Measurements from ENCODE around the gene SLC37A2. TPM values are rescaled to one million over a fixed set of nuclear protein-coding genes. Genes with fewer than 3 reads are reported as not detected.

The SLC37A2 gene
- total RNA-seq, 1 donor from 2014 or later, result 0.54 TPM

- H3K36me3 Mint-ChIP-seq, result no peaks in the 10 kb centered on the region
- no peaks in the 10 kb centered on the region for H3K9me3 Mint-ChIP-seq
- no peak overlapping the region for H3K27ac Mint-ChIP-seq
- H3K4me1 Mint-ChIP-seq, result no peaks in the 10 kb centered on the region
- H3K4me3 Mint-ChIP-seq, result peak overlapping the region; percentile 55
- no peak for DNase-seq (ENCODE audit: low spot score in 2 of 2, unreplicated experiment in 2 of 2)
- TF ChIP-seq CTCF (IDR thresholded peaks at IDR 0.05; ENCODE audit: unreplicated experiment), result no peak
- peaks cover 77% of the 10 kb centered on the region for H3K27me3 Mint-ChIP-seq (ENCODE audit: low read depth)
Measured at GRCh38 chr11:125064070-125064469, 965 bp downstream of the SLC37A2 start.

GRCh38 chr11:125068368-125068767 is 5.3 kb downstream of the SLC37A2 start:
- Mint-ChIP-seq H3K27me3 (ENCODE audit: low read depth) (peaks cover 41% of the 10 kb centered on the region), H3K9me3 (no peaks in the 10 kb centered on the region), H3K4me3 (no peak overlapping the region), H3K36me3 (no peaks in the 10 kb centered on the region), H3K4me1 (peaks cover 4% of the 10 kb centered on the region), H3K27ac (no peak overlapping the region)
- DNase-seq (ENCODE audit: low spot score in 2 of 2, unreplicated experiment in 2 of 2), result no peak
- TF ChIP-seq CTCF (IDR thresholded peaks at IDR 0.05; ENCODE audit: unreplicated experiment), result no peak

- Mint-ChIP-seq H3K27me3 (ENCODE audit: low read depth) (peaks cover 38% of the 10 kb centered on the region), H3K27ac (no peak overlapping the region), H3K4me3 (no peak overlapping the region), H3K4me1 (peaks cover 4% of the 10 kb centered on the region), H3K9me3 (no peaks in the 10 kb centered on the region), H3K36me3 (no peaks in the 10 kb centered on the region)
- no peak for TF ChIP-seq CTCF (IDR thresholded peaks at IDR 0.05; ENCODE audit: unreplicated experiment)
- DNase-seq (ENCODE audit: low spot score in 2 of 2, unreplicated experiment in 2 of 2), result no peak
Measured at GRCh38 chr11:125069008-125069407, 5.9 kb downstream of the SLC37A2 start.

- no peak overlapping the region for H3K27ac Mint-ChIP-seq
- no peak for DNase-seq (ENCODE audit: low spot score in 2 of 2, unreplicated experiment in 2 of 2)
- peaks cover 33% of the 10 kb centered on the region for H3K27me3 Mint-ChIP-seq (ENCODE audit: low read depth)
- H3K4me3 Mint-ChIP-seq, result no peak overlapping the region
- peaks cover 6% of the 10 kb centered on the region for H3K4me1 Mint-ChIP-seq
- H3K36me3 Mint-ChIP-seq, result no peaks in the 10 kb centered on the region
- H3K9me3 Mint-ChIP-seq, result no peaks in the 10 kb centered on the region
- no peak for TF ChIP-seq CTCF (IDR thresholded peaks at IDR 0.05; ENCODE audit: unreplicated experiment)
Measured at GRCh38 chr11:125069796-125070195, 6.7 kb downstream of the SLC37A2 start.

- Mint-ChIP-seq H3K9me3 (no peaks in the 10 kb centered on the region), H3K4me3 (no peak overlapping the region)
- no peak for TF ChIP-seq CTCF (IDR thresholded peaks at IDR 0.05; ENCODE audit: unreplicated experiment)
Measured at GRCh38 chr11:125070699-125071254, 7.7 kb downstream of the SLC37A2 start.

GRCh38 chr11:125071435-125071834 is 8.3 kb downstream of the SLC37A2 start:
- TF ChIP-seq CTCF (IDR thresholded peaks at IDR 0.05; ENCODE audit: unreplicated experiment), result no peak
- H3K4me3 Mint-ChIP-seq, result no peak overlapping the region
- no peaks in the 10 kb centered on the region for H3K9me3 Mint-ChIP-seq
- H3K27ac Mint-ChIP-seq, result no peak overlapping the region
- no peak for DNase-seq (ENCODE audit: low spot score in 2 of 2, unreplicated experiment in 2 of 2)
- peaks cover 6% of the 10 kb centered on the region for H3K4me1 Mint-ChIP-seq
- peaks cover 17% of the 10 kb centered on the region for H3K27me3 Mint-ChIP-seq (ENCODE audit: low read depth)
- H3K36me3 Mint-ChIP-seq, result no peaks in the 10 kb centered on the region

More at GRCh38 chr11:125070699-125071254, 7.7 kb downstream of the SLC37A2 start:
- Mint-ChIP-seq H3K4me1 (peaks cover 6% of the 10 kb centered on the region), H3K27ac (no peak overlapping the region), H3K27me3 (ENCODE audit: low read depth) (peaks cover 24% of the 10 kb centered on the region), H3K36me3 (no peaks in the 10 kb centered on the region)
- no peak for DNase-seq (ENCODE audit: low spot score in 2 of 2, unreplicated experiment in 2 of 2)
